Measurements from ENCODE around the gene SDF2L1. TPM values are rescaled to one million over a fixed set of nuclear protein-coding genes. Genes with fewer than 3 reads are reported as not detected.
"Not testable (repeated sequence)": the region's sequence is repeated elsewhere in the genome, so short reads cannot be mapped to it uniquely, and the experiment has no call there.

Gene SDF2L1
- polyA plus RNA-seq, 4 donors = 12.8 to 25.2 (median 22.0) TPM

- DNase-seq (ENCODE audit: low read depth in 4 of 4, low spot score in 2 of 4) = no peak
Observed at GRCh38 chr22:21635771-21636510, 6.2 kb upstream of the SDF2L1 start.

GRCh38 chr22:21636629-21637218, 5.4 kb upstream of the SDF2L1 start:
- DNase-seq (ENCODE audit: low read depth in 4 of 4, low spot score in 2 of 4) = no peak

DNA sequence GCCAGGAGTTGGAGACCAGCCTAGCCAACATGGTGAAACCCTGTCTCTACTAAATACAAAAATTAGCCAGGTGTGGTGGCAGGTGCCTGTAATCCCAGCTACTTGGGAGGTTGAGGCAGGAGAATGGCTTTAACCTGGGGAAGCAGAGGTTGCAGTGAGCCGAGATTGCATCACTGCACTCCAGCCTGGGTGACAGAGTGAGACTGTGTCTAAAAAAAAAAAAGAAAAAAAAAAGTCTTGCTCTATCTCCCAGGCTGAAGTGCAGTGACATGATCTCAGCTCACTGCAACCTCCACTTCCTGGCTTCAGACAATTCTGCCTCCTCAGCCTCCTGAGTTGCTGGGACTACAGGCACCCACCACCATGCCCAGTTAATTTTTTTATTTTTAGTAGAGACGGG, 4.7 kb upstream of the SDF2L1 start:
- DNase-seq (ENCODE audit: low read depth in 4 of 4, low spot score in 2 of 4) = not testable (repeated sequence)

DNA sequence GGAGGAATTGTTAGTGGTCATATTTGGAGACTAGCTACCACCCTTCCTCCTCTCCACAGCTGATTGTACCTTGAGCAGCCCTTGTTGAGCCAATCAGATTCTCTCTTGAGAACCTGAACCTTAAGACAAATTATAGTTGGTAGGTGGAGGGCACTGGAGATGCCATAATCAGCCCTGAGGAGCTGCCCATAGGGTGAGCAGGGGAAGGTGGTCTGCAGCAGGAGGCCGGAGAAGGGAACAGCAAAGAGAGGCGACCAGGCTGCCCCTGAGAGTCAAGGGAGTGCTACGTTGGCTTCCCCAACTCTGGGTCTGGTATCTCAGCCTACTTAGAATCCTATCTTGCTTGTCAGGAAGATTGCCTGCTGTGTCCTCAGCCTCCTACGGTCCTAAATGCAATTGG, 2.7 kb upstream of the SDF2L1 start:
- no peak for DNase-seq (ENCODE audit: low read depth in 4 of 4, low spot score in 2 of 4)

GRCh38 chr22:21640810-21641209, 1.3 kb upstream of the SDF2L1 start:
- no peak for DNase-seq (ENCODE audit: low read depth in 4 of 4, low spot score in 2 of 4)

GRCh38 chr22:21641417-21641788, 699 bp upstream of the SDF2L1 start:
- DNase-seq (ENCODE audit: low read depth in 4 of 4, low spot score in 2 of 4) = peak in 1 of 4 donors; percentile 14

GRCh38 chr22:21642584-21643448, 714 bp downstream of the SDF2L1 start:
- DNase-seq (ENCODE audit: low read depth in 4 of 4, low spot score in 2 of 4) = no peak

GRCh38 chr22:21643533-21644357, 1.6 kb downstream of the SDF2L1 start:
- DNase-seq (ENCODE audit: low read depth in 4 of 4, low spot score in 2 of 4) = no peak

DNA sequence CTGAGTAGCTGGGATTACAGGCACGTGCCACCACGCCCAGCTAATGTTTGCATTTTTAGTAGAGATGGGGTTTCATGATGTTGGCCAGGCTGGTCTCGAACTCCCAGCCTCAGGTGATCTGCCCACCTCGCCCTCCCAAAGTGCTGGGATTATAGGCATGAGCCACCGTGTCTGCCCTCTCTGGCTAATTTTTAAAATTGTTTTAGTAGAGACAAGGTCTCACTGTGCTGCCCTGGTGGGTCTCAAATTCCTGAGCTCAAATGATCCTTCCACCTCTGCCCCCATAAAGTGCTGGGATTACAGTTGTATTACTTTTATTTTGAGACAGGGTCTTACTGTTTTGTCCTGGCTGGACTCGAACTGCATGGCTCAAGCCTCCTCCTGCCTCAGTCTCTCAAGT, 3.4 kb downstream of the SDF2L1 start:
- not testable (repeated sequence) for DNase-seq (ENCODE audit: low read depth in 4 of 4, low spot score in 2 of 4)

DNA sequence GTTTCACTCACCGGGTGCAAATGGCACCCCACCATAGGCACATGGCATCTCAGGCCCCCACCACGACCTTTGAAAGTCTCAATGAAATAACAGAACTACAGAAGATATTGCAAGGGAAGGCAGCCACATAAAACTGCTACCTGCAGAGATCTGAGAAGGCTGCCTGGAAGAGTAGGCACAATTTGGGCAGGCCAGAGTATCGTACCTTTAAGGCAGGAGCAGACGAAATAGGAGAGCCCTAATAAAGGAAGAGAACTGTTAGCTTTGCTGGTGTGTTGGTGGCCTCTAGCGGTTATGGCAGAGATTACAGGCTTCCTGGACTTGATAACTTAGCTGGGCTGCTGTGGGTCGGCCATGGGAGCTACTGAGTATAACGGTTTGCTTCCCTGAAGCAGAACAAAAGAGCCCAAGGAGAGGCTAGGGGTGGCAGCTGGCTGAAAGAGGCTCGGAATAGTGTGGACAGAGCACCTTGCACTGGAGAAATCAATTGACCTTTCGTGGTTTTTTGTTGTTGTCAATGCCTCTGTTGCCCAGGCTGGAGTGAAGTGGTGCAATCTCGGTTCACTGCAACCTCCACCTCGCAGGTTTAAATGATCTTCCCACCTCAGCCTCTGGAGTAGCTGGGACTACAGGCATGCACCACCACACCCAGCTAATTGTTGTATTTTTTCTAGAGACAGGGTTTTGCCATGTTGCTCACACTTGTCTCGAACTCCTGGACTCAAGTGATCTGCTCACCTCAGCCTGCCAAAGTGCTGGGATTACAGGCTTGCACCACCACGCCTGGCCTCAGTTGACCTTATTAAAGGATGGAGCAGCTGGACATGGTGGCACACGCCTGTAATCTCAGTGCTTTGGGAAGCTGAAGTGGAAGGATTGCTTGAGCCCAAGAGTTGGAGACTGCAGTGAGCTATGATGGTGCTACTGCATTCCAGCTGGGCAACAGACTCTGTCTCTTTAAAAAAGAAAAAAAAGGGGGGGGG, 4.8 kb downstream of the SDF2L1 start:
- DNase-seq (ENCODE audit: low read depth in 4 of 4, low spot score in 2 of 4) = peak in 1 of 4 donors; percentile 86

GRCh38 chr22:21650280-21650679, 8.2 kb downstream of the SDF2L1 start:
- DNase-seq (ENCODE audit: low read depth in 4 of 4, low spot score in 2 of 4) = no peak

- DNase-seq (ENCODE audit: low read depth in 4 of 4, low spot score in 2 of 4) = no peak
Observed at GRCh38 chr22:21650823-21651520, 8.9 kb downstream of the SDF2L1 start.

GRCh38 chr22:21651521-21652009, 9.5 kb downstream of the SDF2L1 start:
- DNase-seq (ENCODE audit: low read depth in 4 of 4, low spot score in 2 of 4) = no peak

DNA sequence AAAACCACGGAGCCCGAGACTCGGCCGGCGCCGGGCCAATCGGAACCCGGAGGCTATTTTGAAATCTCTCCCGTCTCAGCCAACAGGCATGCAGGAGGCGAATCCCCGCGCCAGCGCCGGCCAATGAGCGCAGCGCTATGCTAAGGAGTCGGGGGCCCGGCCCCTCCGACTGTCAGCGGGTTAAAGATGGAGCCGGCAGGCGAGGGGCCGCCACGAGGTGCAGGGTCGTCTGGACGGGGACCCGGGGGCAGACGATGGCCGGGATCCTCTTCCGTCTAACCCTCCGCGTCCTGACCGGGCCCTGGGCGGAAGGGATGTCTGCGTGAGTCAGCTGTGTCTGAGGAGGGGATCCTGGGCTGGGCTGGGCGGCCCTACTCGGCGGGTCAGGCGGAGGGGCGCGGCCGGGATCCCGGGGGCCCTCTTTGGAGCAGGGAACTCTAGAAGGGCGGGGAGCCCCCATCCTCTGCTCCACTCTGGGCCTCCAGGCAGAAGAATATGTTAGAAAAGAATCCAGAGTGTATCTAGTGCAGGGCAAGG, 10.0 kb downstream of the SDF2L1 start:
- DNase-seq (ENCODE audit: low read depth in 4 of 4, low spot score in 2 of 4) = peak in 2 of 4 donors; percentile 84 to 85

DNA sequence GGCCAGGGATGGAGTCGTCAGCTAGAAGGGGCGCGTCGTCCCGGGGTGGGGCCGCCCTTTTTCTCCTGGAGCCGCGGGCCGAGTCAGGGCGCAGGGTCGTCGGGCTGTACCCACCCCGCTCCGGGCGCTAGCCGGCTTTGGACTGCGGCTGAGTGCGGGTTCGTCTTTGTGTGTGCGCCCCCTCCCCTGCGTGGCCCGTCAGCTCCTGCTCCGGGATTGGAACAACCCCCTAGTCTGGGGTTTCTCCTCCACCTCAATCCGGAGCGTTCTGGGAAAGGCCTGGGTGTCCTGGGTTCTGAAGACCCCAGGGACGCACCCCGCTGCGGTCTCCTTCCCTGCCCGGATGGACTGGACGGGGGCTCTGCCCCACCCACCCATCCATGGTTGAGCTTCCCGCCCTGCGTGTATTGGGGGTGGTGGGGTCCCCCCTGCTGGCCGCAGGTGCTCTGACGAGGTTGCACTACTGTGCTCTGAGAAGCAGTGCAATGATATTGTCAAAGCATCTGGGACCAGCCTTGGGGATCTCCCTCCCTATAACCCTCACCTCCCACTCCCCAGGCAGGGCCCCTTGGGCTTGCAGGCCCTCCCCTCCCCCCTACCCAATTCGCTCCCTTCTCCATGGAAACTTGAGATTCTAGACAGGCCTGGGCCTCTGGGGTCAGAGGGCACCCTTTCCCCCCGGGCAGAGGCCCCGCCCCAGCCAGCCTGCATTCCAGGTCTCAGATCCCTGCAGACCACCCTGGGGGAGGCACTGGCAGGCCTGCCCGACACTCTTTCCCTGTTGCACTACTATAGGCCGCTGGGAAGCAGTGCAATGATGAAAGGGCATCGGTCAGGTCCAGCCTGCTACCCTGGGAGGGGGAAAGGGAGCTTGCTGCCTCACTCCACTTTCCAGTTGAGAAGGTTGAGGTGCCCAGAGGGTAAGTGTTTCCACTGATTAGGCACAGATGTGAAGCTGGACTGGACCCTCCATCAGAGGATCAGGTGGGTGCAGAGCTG, 10.7 kb downstream of the SDF2L1 start:
- no peak for DNase-seq (ENCODE audit: low read depth in 4 of 4, low spot score in 2 of 4)

GRCh38 chr22:21657020-21657359, 14.9 kb downstream of the SDF2L1 start:
- no peak for DNase-seq (ENCODE audit: low read depth in 4 of 4, low spot score in 2 of 4)

DNA sequence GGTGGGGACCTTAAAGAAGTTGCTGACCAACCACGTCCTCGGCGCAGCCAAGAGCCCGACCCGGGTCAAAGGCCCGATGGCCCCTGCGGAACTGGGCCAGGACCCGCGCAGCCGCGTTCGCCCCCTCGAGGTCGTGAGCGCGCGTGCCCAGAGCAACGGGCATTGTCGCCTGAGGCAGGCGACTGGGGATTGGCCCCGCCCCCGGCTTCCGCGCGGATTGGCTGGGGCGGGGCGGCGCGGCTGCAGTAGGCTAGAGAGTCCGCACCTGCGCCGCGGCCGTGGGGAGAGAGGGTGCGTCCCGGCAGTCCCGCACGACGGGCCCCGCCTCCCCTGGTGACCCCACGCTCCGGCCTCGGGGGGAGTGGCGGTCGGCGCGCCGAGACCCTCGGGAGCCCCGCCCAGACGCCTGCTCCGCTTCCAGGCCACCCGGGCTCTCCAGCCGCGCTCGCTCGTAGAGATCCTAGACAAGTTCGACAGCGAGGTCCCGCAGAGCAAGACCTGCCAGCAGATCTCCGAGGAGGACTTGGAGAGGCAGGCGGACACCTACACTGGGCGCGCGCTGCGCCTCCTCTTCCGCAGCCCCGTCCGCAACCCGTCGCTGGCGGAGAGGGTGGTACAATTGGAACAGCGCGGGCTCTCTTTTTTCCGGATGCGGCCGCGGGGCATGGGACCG, 15.4 kb downstream of the SDF2L1 start:
- DNase-seq (ENCODE audit: low read depth in 4 of 4, low spot score in 2 of 4) = peak in 1 of 4 donors; percentile 46
